ENCODE data around the gene STAP1. TPM values are rescaled to one million over a fixed set of nuclear protein-coding genes. Genes with fewer than 3 reads are reported as not detected.
"Not testable (repeated sequence)": the region's sequence is repeated elsewhere in the genome, so short reads cannot be mapped to it uniquely, and the experiment has no call there.

Gene STAP1
- not detected in 2 replicates for total RNA-seq

GRCh38 chr4:67558493-67558892, at the start of gene STAP1:
Gene STAP1, plus strand, starts transcription at chr4:67558727. Its CDS starts 83 bp downstream, at chr4:67558810.
- no peak for DNase-seq (ENCODE audit: low read depth, low spot score)

- DNase-seq (ENCODE audit: low read depth, low spot score), result no peak
Observed at GRCh38 chr4:67512501-67512900, 46.0 kb upstream of the STAP1 start.

- DNase-seq (ENCODE audit: low read depth, low spot score), result no peak
Observed at GRCh38 chr4:67520141-67520540, 38.4 kb upstream of the STAP1 start.

GRCh38 chr4:67521506-67521905, 37.0 kb upstream of the STAP1 start:
- DNase-seq (ENCODE audit: low read depth, low spot score), result no peak

GRCh38 chr4:67522230-67522629, 36.3 kb upstream of the STAP1 start:
- DNase-seq (ENCODE audit: low read depth, low spot score), result no peak

GRCh38 chr4:67522851-67523671, 35.5 kb upstream of the STAP1 start:
- peak; percentile 66 for DNase-seq (ENCODE audit: low read depth, low spot score)

- DNase-seq (ENCODE audit: low read depth, low spot score), result not testable (repeated sequence)
Observed at GRCh38 chr4:67524140-67524539, 34.4 kb upstream of the STAP1 start.

- DNase-seq (ENCODE audit: low read depth, low spot score), result no peak
Observed at GRCh38 chr4:67531379-67531962, 27.1 kb upstream of the STAP1 start.

GRCh38 chr4:67532397-67532796, 26.1 kb upstream of the STAP1 start:
- DNase-seq (ENCODE audit: low read depth, low spot score), result not testable (repeated sequence)

- no peak for DNase-seq (ENCODE audit: low read depth, low spot score)
Observed at GRCh38 chr4:67533112-67533511, 25.4 kb upstream of the STAP1 start.

- DNase-seq (ENCODE audit: low read depth, low spot score), result no peak
Observed at GRCh38 chr4:67535280-67535840, 23.2 kb upstream of the STAP1 start.

- DNase-seq (ENCODE audit: low read depth, low spot score), result no peak
Observed at GRCh38 chr4:67539830-67540229, 18.7 kb upstream of the STAP1 start.

- no peak for DNase-seq (ENCODE audit: low read depth, low spot score)
Observed at GRCh38 chr4:67542076-67542475, 16.5 kb upstream of the STAP1 start.

GRCh38 chr4:67545199-67546003, 13.1 kb upstream of the STAP1 start, which contains the start of gene CENPC:
Gene CENPC, minus strand, starts transcription at chr4:67545503. Its CDS starts 148 bp downstream, at chr4:67545355.
- peak; percentile 95 for DNase-seq (ENCODE audit: low read depth, low spot score)

GRCh38 chr4:67546004-67546356, 12.5 kb upstream of the STAP1 start:
- no peak for DNase-seq (ENCODE audit: low read depth, low spot score)

GRCh38 chr4:67546971-67547370, 11.6 kb upstream of the STAP1 start:
- no peak for DNase-seq (ENCODE audit: low read depth, low spot score)

GRCh38 chr4:67549123-67549522, 9.4 kb upstream of the STAP1 start:
- no peak for DNase-seq (ENCODE audit: low read depth, low spot score)

GRCh38 chr4:67550451-67550850, 8.1 kb upstream of the STAP1 start:
- no peak for DNase-seq (ENCODE audit: low read depth, low spot score)

GRCh38 chr4:67550857-67551256, 7.7 kb upstream of the STAP1 start:
- DNase-seq (ENCODE audit: low read depth, low spot score), result no peak

- DNase-seq (ENCODE audit: low read depth, low spot score), result not testable (repeated sequence)
Observed at GRCh38 chr4:67552146-67552792, 6.3 kb upstream of the STAP1 start.

- DNase-seq (ENCODE audit: low read depth, low spot score), result no peak
Observed at GRCh38 chr4:67554096-67554495, 4.4 kb upstream of the STAP1 start.

Measured in pulmonary artery endothelial cell (primary cell).